K562 (cell line): ENCODE measurements around the gene MANEA. TPM values are rescaled to one million over a fixed set of nuclear protein-coding genes. Genes with fewer than 3 reads are reported as not detected.
A peak's percentile ranks its signal among the peaks of the same experiment; 100 is the strongest.

ENCODE experiments used
- ATAC-seq: fragments of 200-7000 bp; cut with Tn5 transposase; 3 replicates; pipeline ENCODE4 v1.9.1; 2020; ENCODE audit warnings: moderate library complexity
- BruUV-seq: library from RNA; stranded (reverse); fragments of 400-500 nt; replicated peaks from 2 replicates; lab custom pipeline; 2021; lab: Mats Ljungman, UMichigan
- CTCF ChIA-PET: fragments of 300-600 bp; formaldehyde crosslinking; extraction: SDS; loops from one replicate; lab custom pipeline; 2021; ENCODE audit warnings: low intra/inter-chr PET ratio; lab: Yijun Ruan, JAX
- POLR2A ChIA-PET: fragments of 300-600, 350-650 bp; sonication (Branson Sonifier 250); formaldehyde crosslinking; extraction: SDS; loops from one replicate; lab custom pipeline; 2021; ENCODE audit warnings: antibody characterized with exemption, inconsistent platforms; lab: Yijun Ruan, JAX
- DNase-seq, 4 experiments: peaks; one replicate each; pipeline versions ENCODE4 v3.0.0 to v3.0.0-alpha.2; 2011 to 2018; ENCODE audit warnings: low spot score in 3 of 4, mixed read lengths in 3 of 4; ENCODE audit errors: extremely low read depth in 1 of 4
- FAIRE-seq: peaks from 2 replicates; lab custom pipeline; 2011; peaks lifted over from hg19 to GRCh38; lab: Jason Lieb, UNC
- H2AFZ ChIP-seq: 2 replicates; pipeline ENCODE4 v1.6.0; 2011; ENCODE audit warnings: low read depth, low read length, control low read depth, inconsistent platforms
- H3K27ac ChIP-seq: fragments of 200-600 bp; 3 replicates; pipeline ENCODE4 v1.8.0; 2011; ENCODE audit warnings: low read depth, mild to moderate bottlenecking, control low read depth, inconsistent platforms, low read length, moderate library complexity, mixed read lengths; ENCODE audit errors: extremely low read depth
- H3K27me3 ChIP-seq, 2 experiments: fragments of 300-600 bp in 1 of 2; 2 replicates in 1 of 2; 3 replicates in 1 of 2; pipeline versions ENCODE4 v1.6.0 to v1.8.0; 2011; ENCODE audit warnings: inconsistent platforms in 2 of 2, low read length in 2 of 2, mild to moderate bottlenecking in 1 of 2, mixed read lengths in 1 of 2, moderate library complexity in 1 of 2; ENCODE audit not compliant: control insufficient read depth in 2 of 2, insufficient read depth in 2 of 2
- H3K36me3 ChIP-seq: fragments of 300-600 bp; 3 replicates; pipeline ENCODE4 v1.8.0; 2011; ENCODE audit warnings: mild to moderate bottlenecking, low read length, inconsistent platforms; ENCODE audit not compliant: control insufficient read depth, insufficient read depth
- H3K4me1 ChIP-seq, 2 experiments: fragments of 200-600 bp in 1 of 2; replicated peaks in 1 of 2; 2 replicates in 1 of 2; 3 replicates in 1 of 2; pipeline versions ENCODE4 v1.5.1 to v1.8.0; 2011; ENCODE audit warnings: inconsistent platforms in 2 of 2, low read length in 2 of 2, mild to moderate bottlenecking in 1 of 2, mixed read lengths in 1 of 2, moderate library complexity in 1 of 2; ENCODE audit not compliant: control insufficient read depth in 2 of 2, insufficient read depth in 2 of 2
- H3K4me2 ChIP-seq: 2 replicates; pipeline ENCODE4 v1.6.1; 2011; ENCODE audit warnings: low read length, control low read depth, inconsistent platforms, mixed read lengths; ENCODE audit not compliant: insufficient read depth
- H3K4me3 ChIP-seq: fragments of 200-600 bp; sonication (generic), shearing (Covaris generic); 2 replicates; pipeline ENCODE4 v1.5.1; 2016; ENCODE audit warnings: control low read depth, inconsistent platforms
- H3K79me2 ChIP-seq: fragments of 200-600 bp; 3 replicates; pipeline ENCODE4 v1.8.0; 2011; ENCODE audit warnings: low read length, inconsistent platforms; ENCODE audit not compliant: control insufficient read depth, insufficient read depth
- H3K9ac ChIP-seq, 2 experiments: 2 replicates each; pipeline versions ENCODE4 v1.6.0 to v1.6.1; 2011; ENCODE audit warnings: low read depth in 2 of 2, low read length in 2 of 2, control low read depth in 1 of 2, inconsistent platforms in 1 of 2, mild to moderate bottlenecking in 1 of 2, mixed read lengths in 1 of 2; ENCODE audit not compliant: insufficient read depth in 1 of 2
- H3K9me1 ChIP-seq: one replicate; pipeline ENCODE4 v1.6.0; 2011; ENCODE audit warnings: inconsistent platforms, mild to moderate bottlenecking, low read length, moderate library complexity; ENCODE audit not compliant: control insufficient read depth, insufficient read depth
- H3K9me3 ChIP-seq: replicated peaks from 2 replicates; pipeline ENCODE4 v1.5.1; 2011; ENCODE audit warnings: low read depth, low read length, inconsistent platforms; ENCODE audit not compliant: control insufficient read depth, insufficient read depth
- H4K20me1 ChIP-seq: replicated peaks from 2 replicates; pipeline ENCODE4 v1.6.1; 2011; ENCODE audit warnings: low read length, inconsistent platforms, mixed read lengths; ENCODE audit not compliant: control insufficient read depth, insufficient read depth
- C11orf30 ChIP-seq: fragments of 450-650 bp; IDR thresholded peaks from 2 replicates; pipeline ENCODE4 v1.6.1; 2016; ENCODE audit warnings: low read depth, mild to moderate bottlenecking
- CREB3 ChIP-seq: fragments of 450-650 bp; conservative IDR thresholded peaks from 2 replicates; pipeline ENCODE4 v1.6.1; 2016; ENCODE audit warnings: missing genetic modification characterization, low read depth, mild to moderate bottlenecking, missing compliant biosample characterization, moderate library complexity
- FIP1L1 ChIP-seq: fragments of 200-400 bp; formaldehyde crosslinking; IDR thresholded peaks from 2 replicates; pipeline ENCODE4 v1.6.1; 2018; ENCODE audit warnings: mild to moderate bottlenecking, low read depth, low read length; ENCODE audit not compliant: poor library complexity, severe bottlenecking
- JUNB ChIP-seq: fragments of 450-650 bp; formaldehyde crosslinking; conservative IDR thresholded peaks from 2 replicates; pipeline ENCODE4 v1.4.0; 2020; ENCODE audit warnings: mild to moderate bottlenecking
- KDM5B ChIP-seq: fragments of 200-600 bp; sonication (generic); IDR thresholded peaks from 2 replicates; pipeline ENCODE4 v1.6.1; 2012; ENCODE audit warnings: low read depth, mild to moderate bottlenecking, moderate library complexity, low read length, control low read depth, inconsistent platforms; ENCODE audit not compliant: insufficient replicate concordance
- MAFF ChIP-seq: IDR thresholded peaks from 2 replicates; pipeline ENCODE4 v1.6.1; 2012; ENCODE audit warnings: low read length, improper control_type of control experiment
- MAFG ChIP-seq: fragments of 450-650 bp; conservative IDR thresholded peaks from 2 replicates; pipeline ENCODE4 v1.6.1; 2016; ENCODE audit warnings: missing genetic modification characterization, missing compliant biosample characterization
- MAFK ChIP-seq: IDR thresholded peaks from 2 replicates; pipeline ENCODE4 v1.6.1; 2011; ENCODE audit warnings: low read length, improper control_type of control experiment
- SAFB2 ChIP-seq: fragments of 200-400 bp; formaldehyde crosslinking; IDR thresholded peaks from 2 replicates; pipeline ENCODE4 v1.6.1; 2018; ENCODE audit warnings: borderline replicate concordance, low read length, low read depth, moderate library complexity; ENCODE audit not compliant: severe bottlenecking
- SNAPC5 ChIP-seq: fragments of 250-450 bp; sonication (Bioruptor Pico); IDR thresholded peaks from 2 replicates; pipeline ENCODE4 v1.8.0; 2021; ENCODE audit warnings: moderate library complexity, mild to moderate bottlenecking, inconsistent platforms
- TFAP4 ChIP-seq: sonication (generic); formaldehyde crosslinking; IDR thresholded peaks from 2 replicates; pipeline ENCODE4 v1.8.0; 2022; ENCODE audit warnings: missing genetic modification reagents, mild to moderate bottlenecking, moderate library complexity, borderline replicate concordance
- ZBTB1 ChIP-seq: sonication (generic); formaldehyde crosslinking; IDR thresholded peaks from 2 replicates; pipeline ENCODE4 v1.8.1; 2023; ENCODE audit warnings: missing genetic modification reagents, low read depth, mild to moderate bottlenecking, borderline replicate concordance
- ZC3H4 ChIP-seq: sonication (generic); formaldehyde crosslinking; IDR thresholded peaks from 2 replicates; pipeline ENCODE4 v1.9.0; 2021; ENCODE audit warnings: missing genetic modification reagents, borderline replicate concordance
- ZC3H8 ChIP-seq: fragments of 450-650 bp; IDR thresholded peaks from 2 replicates; pipeline ENCODE4 v1.6.1; 2017
- ZHX1 ChIP-seq: fragments of 150-350 bp; conservative IDR thresholded peaks from 2 replicates; pipeline ENCODE4 v1.6.1; 2014; ENCODE audit warnings: low read length
- ZNF24 ChIP-seq: fragments of 450-650 bp; IDR thresholded peaks from 2 replicates; pipeline ENCODE4 v1.6.1; 2016
- ZNF316 ChIP-seq: fragments of 450-650 bp; IDR thresholded peaks from 2 replicates; pipeline ENCODE4 v1.6.1; 2016
- in situ Hi-C: fragments of 300-500 bp; cut with MboI; formaldehyde crosslinking; loops from 4 replicates; pipeline ENCODE4 v1.15.0; 2018; ENCODE audit warnings: inconsistent platforms, mixed read lengths
- intact Hi-C: fragments of 100-400 bp; cut with micrococcal nuclease; formaldehyde crosslinking; loops from 2 replicates; pipeline ENCODE4 v1.14.2; 2022
- polyA plus RNA-seq, 8 experiments: library from polyadenylated mRNA; depleted of rRNA in 4 of 8; stranded (reverse) in 5 of 8; unstranded in 3 of 8; fragments of >200 nt; fragmentation: Nextera tagmentation in 2 of 8; fragmentation: Illumina TruSeq in 1 of 8; extraction: Ambion mirVana in 2 of 8; extraction: Trizol in 1 of 8; gene quantifications; 2 replicates each; pipeline versions ENCODE4 v1.2.1 to v1.2.3, GENCODE V29; 2011 to 2014; ENCODE audit warnings: inconsistent platforms in 1 of 8, missing spikeins in 1 of 8
- total RNA-seq, 7 experiments: library from RNA; depleted of rRNA in 6 of 7; stranded (reverse); fragments of >200 nt in 6 of 7; fragmentation: Illumina TruSeq in 2 of 7; extraction: Trizol in 2 of 7; gene quantifications; 2 replicates each; pipeline versions ENCODE4 v1.2.1 to v1.2.3, GENCODE V29; 2011 to 2021; ENCODE audit warnings: low replicate concordance in 1 of 7

MANEA gene
- total and polyA plus RNA-seq, 9 of the 15 experiments (the other 6 are each of a cell fraction or from before 2014, with no cell fraction given), result 4.8 to 16.1 (median 11.4) TPM

GRCh38 chr6:95654176-95654575 lies 76.8 kb downstream of the MANEA start:
- H3K4me3 ChIP-seq, result no peak overlapping the region
- POLR2A ChIA-PET, result no interaction called here
- no peaks in the 10 kb centered on the region for H3K27me3 ChIP-seq
- FAIRE-seq (no peak), DNase-seq (no peak), ATAC-seq (no peak)
- H3K4me1 ChIP-seq, result no peaks in the 10 kb centered on the region
- no peak overlapping the region for H3K4me2 ChIP-seq
- TF ChIP-seq SAFB2, result no peak
- TF ChIP-seq MAFG (tag), result peak; percentile 73
- no peak for TF ChIP-seq ZNF24
- TF ChIP-seq MAFF, result peak; percentile 88
- no peak for TF ChIP-seq ZC3H4 (CRISPR knock-in tag)
- TF ChIP-seq MAFK, result peak; percentile 93
- TF ChIP-seq ZC3H8, result no peak
- no peak for TF ChIP-seq KDM5B
- no peak for TF ChIP-seq TFAP4 (CRISPR knock-in tag)
- TF ChIP-seq SNAPC5 (CRISPR knock-in tag), result no peak
- TF ChIP-seq C11orf30, result peak; percentile 65
- no peak for TF ChIP-seq ZHX1
- no peak for TF ChIP-seq CREB3 (tag)
- TF ChIP-seq JUNB, result no peak
- no peak for TF ChIP-seq FIP1L1
- TF ChIP-seq ZBTB1 (CRISPR knock-in tag), result no peak
- peak; percentile 81 for TF ChIP-seq ZNF316
- H3K9me1 ChIP-seq, result no peaks in the 10 kb centered on the region
- H3K79me2 ChIP-seq, result no peaks in the 10 kb centered on the region
- in situ Hi-C loops, result no loop called here
- no peaks in the 10 kb centered on the region for H3K36me3 ChIP-seq
- CTCF ChIA-PET, result no interaction called here
- H3K9me3 ChIP-seq, result no peaks in the 10 kb centered on the region
- no peaks in the 10 kb centered on the region for H4K20me1 ChIP-seq
- intact Hi-C loops, result no loop called here
- H3K27ac ChIP-seq, result no peak overlapping the region
- no TSS peak for BruUV-seq
- no peak overlapping the region for H3K9ac ChIP-seq
- no peak overlapping the region for H2AFZ ChIP-seq
